Heart left ventricle (tissue), 16 donors: ENCODE results near the gene FXYD5. TPM values are rescaled to one million over a fixed set of nuclear protein-coding genes. Genes with fewer than 3 reads are reported as not detected.
A peak's percentile ranks its signal among the peaks of the same experiment; 100 is the strongest.

ENCODE experiments used
- ATAC-seq, 4 donors: fragments of 200-7000 bp; cut with Tn5 transposase; one replicate each; pipeline ENCODE4 v1.9.1; 2020 to 2022; ENCODE audit warnings: moderate library complexity in 4 of 4, mild to moderate bottlenecking in 3 of 4, moderate number of reproducible peaks in 1 of 4
- DNase-seq, 5 donors: peaks; one replicate each; pipeline ENCODE4 v3.0.0-alpha.2; 2020
- H3K27ac ChIP-seq, 12 donors: fragments of 200-600 bp; sonication (generic) in 4 of 12; one replicate each; pipeline versions ENCODE4 v1.5.0 to v1.8.0; 2016 to 2022; ENCODE audit warnings: mild to moderate bottlenecking in 2 of 12
- H3K27me3 ChIP-seq, 9 donors: fragments of 200-600 bp; sonication (generic) in 2 of 9; one replicate each; pipeline versions ENCODE4 v1.5.1 to v1.8.0; 2016 to 2022; ENCODE audit warnings: mild to moderate bottlenecking in 3 of 9
- H3K36me3 ChIP-seq, 9 donors: fragments of 200-600 bp; sonication (generic) in 2 of 9; one replicate each; pipeline versions ENCODE4 v1.5.0 to v1.8.0; 2018 to 2022; ENCODE audit warnings: mild to moderate bottlenecking in 2 of 9
- H3K4me1 ChIP-seq, 12 donors: fragments of 200-600 bp; sonication (generic) in 4 of 12; one replicate each; pipeline versions ENCODE4 v1.5.0 to v1.8.0; 2016 to 2022; ENCODE audit warnings: mild to moderate bottlenecking in 3 of 12
- H3K4me3 ChIP-seq, 12 donors: fragments of 200-600 bp; sonication (generic) in 4 of 12; one replicate each; pipeline versions ENCODE4 v1.5.0 to v1.8.0; 2017 to 2022; ENCODE audit warnings: mild to moderate bottlenecking in 9 of 12, moderate library complexity in 4 of 12
- H3K9me3 ChIP-seq, 12 donors: fragments of 200-600 bp; sonication (generic) in 4 of 12; one replicate each; pipeline versions ENCODE4 v1.5.0 to v1.8.0; 2016 to 2022; ENCODE audit warnings: mild to moderate bottlenecking in 1 of 12
- CTCF ChIP-seq, 12 donors: fragments of 200-600 bp; sonication (generic) in 4 of 12; IDR thresholded peaks; one replicate each; pipeline versions ENCODE4 v1.5.0 to v1.8.0; 2018 to 2022; ENCODE audit warnings: antibody characterized with exemption in 12 of 12, mild to moderate bottlenecking in 5 of 12
- POLR2A ChIP-seq, 2 donors: fragments of 450-650 bp; IDR thresholded peaks; one replicate each; pipeline ENCODE4 v1.6.1; 2017; ENCODE audit warnings: antibody characterized with exemption in 2 of 2, mild to moderate bottlenecking in 2 of 2, moderate library complexity in 2 of 2
- WGBS, 4 donors: extraction: QIAGEN DNeasy Blood & Tissue Kit in 2 of 4; methylation state at CpG; one replicate each; pipeline versions ENCODE4 v1.1.5 to v1.1.7; 2013 to 2018; 5-methylcytosine and 5-hydroxymethylcytosine counted together
- intact Hi-C, 10 donors: fragments of 100-400 bp; cut with DNase I; formaldehyde crosslinking; loops; one replicate each; pipeline versions ENCODE4 v1.11.1 to v1.14.2; 2022
- polyA plus RNA-seq, 2 donors: library from polyadenylated mRNA; stranded (reverse); fragments of 200-250 nt; gene quantifications; one replicate each; pipeline ENCODE4 v1.2.3, GENCODE V29; 2013
- total RNA-seq, 9 donors: library from RNA; depleted of rRNA in 2 of 9; stranded (reverse); fragments of >200 nt in 2 of 9; fragmentation: NEBNext Ultra II Directional in 3 of 9; extraction: Animal tissue kit (Norgen Biotek cat#: 25700) in 3 of 9; gene quantifications; one replicate each; pipeline versions ENCODE4 v1.1.0 to v1.2.4, GENCODE V29; 2016 to 2023
- donor health status: ischemic (EF 13 %, LVEDD 7.1; RV severe dilation, severe dysfunction).
- donor health status: healthy with polysubstance abuse.
- donor health status: DM: no; HTN: yes; CAD: no.
- donor health status: DM: no; HTN: no; CAD: no.
- donor health status: ischemic (EF 25% LVEDD 6.9; RV normal size, moderate dysfunction).
- donor health status: ischemic (EF 25% LVEDD 5.7; RV mildly dilated, moderate dysfunction).
- donor health status: healthy.
- donor health status: DM: yes; HTN: yes; CAD: no.
- donor health status: ischemic (EF 35%, LVEDD 5.7; RV mildly dilated, moderate dysfunction).
- donor health status: nonischemic (EF 11% LVEDD 7.7; RV severe dilation, severe dysfunction).
- donor health status: DM: yes; HTN: yes; CAD: no.
- donor health status: PGD.
- donor health status: ischemic (EF 29% LVEDD 5.4; RV normal size, mild dysfunction).
- donor health status: nonischemic (EF 23%, LVEDD 6.1; RV moderate dilation, normal function).

FXYD5 gene
- total and polyA plus RNA-seq, 11 donors = 15.3 to 87.9 (median 25.6) TPM

- intact Hi-C loops = no loop called here
- peak overlapping the region in 1 of 12 donors; percentile 26 for H3K27ac ChIP-seq
- no peaks in the 10 kb centered on the region for H3K9me3 ChIP-seq
- WGBS, 4 donors = 56 to 69% (median 60%) methylated on average over 5 to 8 of the region's 8 CpGs
- no peaks in the 10 kb centered on the region for H3K36me3 ChIP-seq
- no peaks in the 10 kb centered on the region for H3K27me3 ChIP-seq
- H3K4me1 ChIP-seq = peaks cover 0 to 32% (median 8%) of the 10 kb centered on the region in 12 donors
- DNase-seq (no peak), ATAC-seq (no peak)
- TF ChIP-seq POLR2A (IDR thresholded peaks at IDR 0.05) (no peak), CTCF (IDR thresholded peaks at IDR 0.05) (no peak)
- peak overlapping the region in 1 of 12 donors; percentile 13 for H3K4me3 ChIP-seq
Measured at GRCh38 chr19:35117116-35117515, 37.4 kb upstream of the FXYD5 start.

- DNase-seq (no peak), ATAC-seq (no peak)
- TF ChIP-seq CTCF (IDR thresholded peaks at IDR 0.05) = no peak
- no peak for TF ChIP-seq POLR2A (IDR thresholded peaks at IDR 0.05)
- intact Hi-C loops = no loop called here
- H3K27ac ChIP-seq = no peak overlapping the region
- H3K36me3 ChIP-seq = no peaks in the 10 kb centered on the region
- H3K9me3 ChIP-seq = no peaks in the 10 kb centered on the region
- 71 to 81% (median 79%) methylated on average over 11 of the region's 11 CpGs for WGBS, 4 donors
- H3K4me1 ChIP-seq = peaks cover 0 to 35% (median 8%) of the 10 kb centered on the region in 12 donors
- H3K27me3 ChIP-seq = no peaks in the 10 kb centered on the region
- H3K4me3 ChIP-seq = no peak overlapping the region
Measured at GRCh38 chr19:35117799-35118198, 36.7 kb upstream of the FXYD5 start.

- no peaks in the 10 kb centered on the region for H3K27me3 ChIP-seq
- no peak for TF ChIP-seq POLR2A (IDR thresholded peaks at IDR 0.05)
- TF ChIP-seq CTCF (IDR thresholded peaks at IDR 0.05) = no peak
- H3K9me3 ChIP-seq = no peaks in the 10 kb centered on the region
- peak overlapping the region in 2 of 12 donors; percentile 11 for H3K27ac ChIP-seq
- ATAC-seq (peak in 1 of 4 donors; percentile 9), DNase-seq (no peak)
- intact Hi-C loops = no loop called here
- no peak overlapping the region for H3K4me3 ChIP-seq
- H3K4me1 ChIP-seq = peaks cover 0 to 41% (median 10%) of the 10 kb centered on the region in 12 donors
- no peaks in the 10 kb centered on the region for H3K36me3 ChIP-seq
- 78 to 86% (median 83%) methylated on average over 8 to 13 of the region's 13 CpGs for WGBS, 4 donors
Measured at GRCh38 chr19:35118268-35119020, 36.1 kb upstream of the FXYD5 start.

- no peak for DNase-seq
- no peak for ATAC-seq
- no peaks in the 10 kb centered on the region for H3K27me3 ChIP-seq
- H3K27ac ChIP-seq = peak overlapping the region in 2 of 12 donors; percentile 11 to 57
- 64 to 81% (median 74%) methylated on average over 10 to 14 of the region's 14 CpGs for WGBS, 4 donors
- no peaks in the 10 kb centered on the region for H3K9me3 ChIP-seq
- intact Hi-C loops = no loop called here
- peaks cover 0 to 47% (median 12%) of the 10 kb centered on the region in 12 donors for H3K4me1 ChIP-seq
- H3K4me3 ChIP-seq = no peak overlapping the region
- no peaks in the 10 kb centered on the region for H3K36me3 ChIP-seq
- TF ChIP-seq CTCF (IDR thresholded peaks at IDR 0.05) (no peak), POLR2A (IDR thresholded peaks at IDR 0.05) (no peak)
Measured at GRCh38 chr19:35119091-35119490, 35.4 kb upstream of the FXYD5 start.
